Neuronal stem cell (in vitro differentiated cells): ENCODE measurements around the gene GRM7.

Experiments
- DNase-seq: peaks from one replicate; pipeline ENCODE4 v3.0.0-alpha.2; 2013; ENCODE audit warnings: low spot score
- H2AFZ ChIP-seq: one replicate; pipeline ENCODE4 v1.6.1; 2013; ENCODE audit warnings: mild to moderate bottlenecking, low read length, inconsistent platforms
- H2AK5ac ChIP-seq: 2 replicates; pipeline ENCODE4 v1.6.1; 2013; ENCODE audit warnings: low read depth, mild to moderate bottlenecking, inconsistent platforms, low read length, moderate library complexity, mixed read lengths
- H2BK120ac ChIP-seq: 2 replicates; pipeline ENCODE4 v1.6.1; 2013; ENCODE audit warnings: low read depth, mild to moderate bottlenecking, inconsistent platforms, low read length, moderate library complexity, mixed read lengths
- H2BK12ac ChIP-seq: one replicate; pipeline ENCODE4 v1.6.1; 2013; ENCODE audit warnings: low read length, inconsistent platforms
- H2BK15ac ChIP-seq: 2 replicates; pipeline ENCODE4 v1.6.1; 2013; ENCODE audit warnings: mild to moderate bottlenecking, low read length, inconsistent platforms, mixed read lengths
- H2BK5ac ChIP-seq: one replicate; pipeline ENCODE4 v1.6.1; 2013; ENCODE audit warnings: inconsistent platforms, mild to moderate bottlenecking, low read length, moderate library complexity
- H3K14ac ChIP-seq: one replicate; pipeline ENCODE4 v1.6.1; 2013; ENCODE audit warnings: low read length, inconsistent platforms
- H3K18ac ChIP-seq: 2 replicates; pipeline ENCODE4 v1.6.1; 2013; ENCODE audit warnings: low read length, inconsistent platforms
- H3K23ac ChIP-seq: 2 replicates; pipeline ENCODE4 v1.6.1; 2013; ENCODE audit warnings: low read depth, mild to moderate bottlenecking, mixed read lengths, low read length, inconsistent platforms; ENCODE audit not compliant: poor library complexity
- H3K27ac ChIP-seq: replicated peaks from 3 replicates; pipeline ENCODE4 v1.5.1; 2013; ENCODE audit warnings: low read length, inconsistent platforms
- H3K27me3 ChIP-seq, 3 experiments: 2 replicates each; pipeline ENCODE4 v1.6.1; 2013; ENCODE audit warnings: low read length in 3 of 3, mild to moderate bottlenecking in 2 of 3, inconsistent platforms in 1 of 3, low read depth in 1 of 3, mixed read lengths in 1 of 3, moderate library complexity in 1 of 3; ENCODE audit not compliant: control insufficient read depth in 3 of 3, insufficient read depth in 3 of 3
- H3K36me3 ChIP-seq, 2 donors: replicated peaks in 1 of 2; 2 replicates each; pipeline ENCODE4 v1.6.1; 2013; ENCODE audit warnings: low read length in 2 of 2; ENCODE audit not compliant: control insufficient read depth in 2 of 2, insufficient read depth in 2 of 2
- H3K4ac ChIP-seq: 2 replicates; pipeline ENCODE4 v1.6.1; 2013; ENCODE audit warnings: inconsistent platforms, mild to moderate bottlenecking, low read length, moderate library complexity
- H3K4me1 ChIP-seq, 2 donors: 1 replicate in 1 of 2; 2 replicates in 1 of 2; pipeline ENCODE4 v1.6.1; 2013; ENCODE audit warnings: low read length in 2 of 2, low read depth in 1 of 2; ENCODE audit not compliant: control insufficient read depth in 2 of 2, insufficient read depth in 1 of 2
- H3K4me2 ChIP-seq: one replicate; pipeline ENCODE4 v1.6.1; 2013; ENCODE audit warnings: mild to moderate bottlenecking, low read length, inconsistent platforms; ENCODE audit not compliant: insufficient read depth, poor library complexity, severe bottlenecking
- H3K4me3 ChIP-seq, 2 donors: 2 replicates each; pipeline ENCODE4 v1.5.1; 2013; ENCODE audit warnings: low read length in 2 of 2, mild to moderate bottlenecking in 2 of 2, inconsistent platforms in 1 of 2, moderate library complexity in 1 of 2
- H3K79me1 ChIP-seq: one replicate; pipeline ENCODE4 v1.6.1; 2013; ENCODE audit warnings: low read depth, mild to moderate bottlenecking, inconsistent platforms, low read length, moderate library complexity
- H3K9ac ChIP-seq: one replicate; pipeline ENCODE4 v1.6.1; 2013; ENCODE audit warnings: mild to moderate bottlenecking, low read depth, low read length, inconsistent platforms; ENCODE audit not compliant: poor library complexity
- H3K9me3 ChIP-seq, 2 donors: replicated peaks in 1 of 2; 2 replicates each; pipeline versions ENCODE3 to v1.6.1; 2013; ENCODE audit warnings: low read length in 2 of 2, mild to moderate bottlenecking in 2 of 2, inconsistent platforms in 1 of 2, low read depth in 1 of 2, mixed read lengths in 1 of 2, moderate library complexity in 1 of 2; ENCODE audit not compliant: control insufficient read depth in 2 of 2, insufficient read depth in 1 of 2
- H4K8ac ChIP-seq: one replicate; pipeline ENCODE4 v1.6.1; 2013; ENCODE audit warnings: low read depth, mild to moderate bottlenecking, inconsistent platforms, low read length, moderate library complexity
- H4K91ac ChIP-seq: one replicate; pipeline ENCODE4 v1.6.1; 2013; ENCODE audit warnings: low read length, low read depth, mild to moderate bottlenecking, inconsistent platforms; ENCODE audit not compliant: poor library complexity
- WGBS, 2 donors: extraction: QIAGEN DNeasy Blood & Tissue Kit; methylation state at CpG; one replicate each; pipeline ENCODE4 v1.1.7; 2013; ENCODE audit warnings: missing lambda C conversion rate in 2 of 2, mixed read lengths in 1 of 2; ENCODE audit not compliant: insufficient read length in 2 of 2, insufficient replicate concordance in 1 of 2; ENCODE audit errors: extremely low coverage in 2 of 2; 5-methylcytosine and 5-hydroxymethylcytosine counted together

The GRM7 gene

DNA sequence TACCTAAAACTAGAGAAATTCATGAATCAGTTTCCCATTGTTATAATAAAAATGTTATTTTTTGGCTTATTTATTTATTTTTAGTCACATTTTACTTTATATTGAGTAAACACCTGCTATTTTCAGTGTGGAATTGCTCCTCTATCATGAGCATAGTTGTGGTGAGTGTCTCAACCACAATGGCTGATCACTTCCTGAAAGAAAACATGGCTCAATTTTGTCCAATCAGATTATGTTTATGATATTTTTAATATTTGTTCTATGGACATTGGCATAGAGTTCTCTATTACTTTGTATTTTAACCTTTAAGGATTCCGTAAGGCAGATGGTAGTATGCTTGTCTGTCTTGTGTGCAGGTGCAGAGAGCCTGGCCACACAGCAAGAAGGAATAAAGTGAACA lies 16.2 kb upstream of the GRM7 start:
- WGBS, 2 donors: no CpG with 5 or more reads among the region's 1 CpG
- Histone ChIP-seq H3K4me3 (no peak overlapping the region), H3K27me3 (no peaks in the 10 kb centered on the region), H3K79me1 (no peaks in the 10 kb centered on the region), H2BK5ac (no peak overlapping the region), H4K91ac (no peak overlapping the region), H2BK12ac (no peak overlapping the region), H2BK15ac (no peak overlapping the region), H3K4ac (no peak overlapping the region), H2AFZ (no peak overlapping the region), H2BK120ac (no peak overlapping the region), H4K8ac (no peak overlapping the region), H2AK5ac (no peak overlapping the region), H3K23ac (no peak overlapping the region), H3K18ac (no peak overlapping the region), H3K9ac (no peak overlapping the region), H3K27ac (no peak overlapping the region), H3K4me2 (no peak overlapping the region), H3K14ac (no peak overlapping the region), H3K9me3 (no peaks in the 10 kb centered on the region), H3K36me3 (no peaks in the 10 kb centered on the region), H3K4me1 (peaks cover 0 to 2% of the 10 kb centered on the region in 2 donors)
- DNase-seq: no peak

DNA sequence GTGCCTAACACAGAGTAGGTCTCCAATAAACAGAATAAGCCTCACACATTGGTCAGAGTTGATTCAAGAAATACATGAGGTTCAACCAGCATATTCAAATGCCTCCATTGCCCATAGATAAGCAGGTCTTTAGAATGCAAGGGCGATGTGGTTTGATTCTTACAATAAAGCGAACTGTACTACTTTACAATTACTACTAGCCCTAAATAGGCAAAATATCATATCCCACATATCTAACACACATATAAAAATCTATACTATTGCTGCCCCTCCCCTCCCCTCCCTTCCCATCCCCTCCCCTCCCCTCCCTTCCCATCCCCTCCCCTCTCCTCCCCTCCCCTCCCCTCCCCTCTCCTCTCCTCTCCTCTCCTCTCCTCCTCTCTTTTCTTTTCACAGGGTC lies 6.7 kb upstream of the GRM7 start:
- Histone ChIP-seq H3K14ac (no peak overlapping the region), H3K23ac (no peak overlapping the region), H3K9ac (no peak overlapping the region), H3K36me3 (no peaks in the 10 kb centered on the region), H4K91ac (no peak overlapping the region), H3K27me3 (peaks cover 0 to 13% (median 2%) of the 10 kb centered on the region in 3 experiments), H3K79me1 (no peaks in the 10 kb centered on the region), H2BK15ac (no peak overlapping the region), H2BK120ac (no peak overlapping the region), H4K8ac (no peak overlapping the region), H3K4ac (no peak overlapping the region), H2BK12ac (no peak overlapping the region), H3K9me3 (no peaks in the 10 kb centered on the region), H2AFZ (no peak overlapping the region), H2BK5ac (no peak overlapping the region), H3K4me3 (no peak overlapping the region), H3K18ac (no peak overlapping the region), H3K27ac (no peak overlapping the region), H3K4me1 (no peaks in the 10 kb centered on the region), H2AK5ac (no peak overlapping the region), H3K4me2 (no peak overlapping the region)
- no CpG with 5 or more reads among the region's 2 CpGs for WGBS, 2 donors
- DNase-seq: no peak

GRCh38 chr3:6857510-6857909 lies 3.4 kb upstream of the GRM7 start:
- Histone ChIP-seq H3K4me2 (no peak overlapping the region), H3K9ac (no peak overlapping the region), H3K27me3 (peaks cover 11 to 46% (median 31%) of the 10 kb centered on the region in 3 experiments), H3K4me3 (no peak overlapping the region), H3K23ac (no peak overlapping the region), H2AFZ (no peak overlapping the region), H3K36me3 (no peaks in the 10 kb centered on the region), H3K14ac (no peak overlapping the region), H3K4ac (no peak overlapping the region), H2AK5ac (no peak overlapping the region), H2BK12ac (no peak overlapping the region), H4K91ac (no peak overlapping the region), H2BK120ac (no peak overlapping the region), H3K18ac (no peak overlapping the region), H3K27ac (no peak overlapping the region), H3K79me1 (no peaks in the 10 kb centered on the region), H3K4me1 (peaks cover 0 to 8% of the 10 kb centered on the region in 2 donors), H4K8ac (no peak overlapping the region), H2BK5ac (no peak overlapping the region), H3K9me3 (no peaks in the 10 kb centered on the region), H2BK15ac (no peak overlapping the region)
- DNase-seq: no peak
- no CpG with 5 or more reads among the region's 5 CpGs for WGBS, 2 donors

DNA sequence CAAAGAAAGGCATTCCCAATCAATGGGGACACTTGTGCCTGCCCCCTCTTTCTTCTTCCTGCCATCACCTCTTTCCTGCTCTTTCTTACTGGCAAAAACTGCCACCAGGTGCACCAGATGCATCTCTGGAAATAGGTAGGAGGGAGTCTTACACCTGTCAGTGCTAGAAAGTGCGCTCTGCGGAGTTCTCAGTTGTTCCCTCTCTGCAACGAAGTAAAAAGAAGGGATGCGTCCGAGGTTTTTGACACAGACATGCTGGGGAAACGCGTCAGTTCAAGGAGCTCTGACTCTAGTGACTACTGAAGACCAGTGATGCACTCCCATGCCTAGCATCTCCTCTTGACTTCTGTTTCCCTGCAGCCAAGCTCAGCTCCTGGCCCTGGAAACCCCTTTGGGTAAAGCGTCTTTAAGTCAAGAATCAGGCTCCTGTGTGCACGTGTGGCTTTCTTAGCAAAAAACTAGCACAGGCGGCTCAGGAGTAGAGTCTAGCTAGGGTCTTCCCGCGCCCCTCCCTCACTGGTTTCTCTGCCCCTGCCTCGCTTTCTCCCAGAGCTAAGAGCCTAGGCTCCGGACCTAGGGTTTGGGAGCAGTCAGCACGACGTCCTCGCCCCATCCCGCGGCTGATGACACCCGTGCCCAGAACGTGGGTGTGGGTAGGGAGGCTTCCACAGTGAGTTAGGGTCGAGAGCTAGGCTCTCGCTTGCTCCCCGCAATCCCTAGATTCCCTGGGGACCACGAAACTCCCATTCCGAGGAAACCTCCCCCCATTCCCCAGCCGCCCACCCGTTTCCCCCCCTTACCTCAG lies 564 bp upstream of the GRM7 start:
- Histone ChIP-seq H2AK5ac (no peak overlapping the region), H3K4me3 (peak overlapping the region in 1 of 2 donors; percentile 70), H3K14ac (no peak overlapping the region), H2BK12ac (no peak overlapping the region), H3K79me1 (no peaks in the 10 kb centered on the region), H3K27me3 (peaks cover 18 to 70% (median 51%) of the 10 kb centered on the region in 3 experiments), H2BK5ac (peak overlapping the region; percentile 54), H4K91ac (no peak overlapping the region), H3K27ac (no peak overlapping the region), H4K8ac (no peak overlapping the region), H2AFZ (peak overlapping the region; percentile 59), H3K36me3 (no peaks in the 10 kb centered on the region), H3K9ac (peak overlapping the region; percentile 86), H3K18ac (peak overlapping the region; percentile 90), H2BK15ac (no peak overlapping the region), H3K4me1 (peaks cover 0 to 8% of the 10 kb centered on the region in 2 donors), H3K9me3 (no peaks in the 10 kb centered on the region), H3K23ac (no peak overlapping the region), H3K4ac (no peak overlapping the region), H2BK120ac (peak overlapping the region; percentile 4), H3K4me2 (peak overlapping the region; percentile 95)
- no CpG with 5 or more reads among the region's 28 CpGs for WGBS, 2 donors
- peak; percentile 14 for DNase-seq
